ENCODE measurements around the gene GNAQ.

GRCh38 chr9:78026416-78026815 is 5.2 kb downstream of the GNAQ start:
- no peak for TF ChIP-seq CTCF (IDR thresholded peaks at IDR 0.05)
- no peak for TF ChIP-seq POLR2A (IDR thresholded peaks at IDR 0.05)
